Brain microvascular endothelial cell (primary cell): ENCODE data around the gene DLG5.

Experiments used
- DNase-seq: peaks from one replicate; pipeline ENCODE4 v3.0.0-alpha.2; 2020
- H3K27ac ChIP-seq: fragments of 250-450 bp; sonication (Bioruptor Pico); 2 replicates; pipeline ENCODE4 v1.5.1; 2020; ENCODE audit warnings: mild to moderate bottlenecking, moderate library complexity
- H3K27me3 ChIP-seq: fragments of 250-450 bp; sonication (Bioruptor Pico); replicated peaks from 2 replicates; pipeline ENCODE4 v1.5.1; 2020; ENCODE audit warnings: mild to moderate bottlenecking
- H3K36me3 ChIP-seq: fragments of 250-450 bp; sonication (Bioruptor Pico); replicated peaks from 2 replicates; pipeline ENCODE4 v1.5.1; 2020; ENCODE audit warnings: mild to moderate bottlenecking
- H3K4me3 ChIP-seq: 2 replicates; pipeline ENCODE4 v1.5.1; 2011; ENCODE audit warnings: low read depth, mild to moderate bottlenecking, control low read depth, low read length, moderate library complexity
- in situ Hi-C: cut with HindIII; loops from 2 replicates; pipeline ENCODE4 v1.10.0; 2017; ENCODE audit warnings: low sequenced_read_pairs, low pct_ligation_motif_present
- TF ChIP-seq, protein P1 (sequence below): IDR thresholded peaks from 2 replicates; pipeline ENCODE4 v1.5.1; 2011; ENCODE audit warnings: low read depth, mild to moderate bottlenecking, moderate library complexity, low read length, control low read depth, inconsistent platforms; ENCODE audit errors: missing control alignments

Gene DLG5

DNA sequence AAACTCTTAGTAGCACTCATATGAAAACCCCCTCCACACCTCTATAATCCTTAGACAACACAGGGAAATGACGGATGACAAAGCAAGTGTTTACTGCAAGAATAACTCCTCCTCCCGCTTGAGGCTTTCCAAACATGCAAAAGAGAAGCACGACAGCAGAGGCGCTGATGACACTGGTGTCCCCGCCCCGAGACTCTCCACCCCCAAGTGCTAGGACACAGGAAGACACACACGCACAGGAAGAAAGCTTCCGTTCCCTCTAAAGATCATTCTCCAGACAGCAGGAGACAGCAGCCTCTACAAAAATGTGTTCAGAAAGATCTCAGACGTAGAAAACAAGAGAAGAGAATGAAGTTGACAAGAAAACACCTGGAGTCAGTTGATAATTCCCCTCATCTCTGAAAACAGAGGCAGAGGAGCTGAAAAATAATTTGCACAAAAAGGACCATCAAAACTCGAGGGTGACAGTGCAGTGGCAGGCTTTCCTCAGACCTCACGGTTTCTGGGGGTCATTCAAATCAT lies 90.2 kb downstream of the DLG5 start:
- no peak overlapping the region for H3K27ac ChIP-seq

DNA sequence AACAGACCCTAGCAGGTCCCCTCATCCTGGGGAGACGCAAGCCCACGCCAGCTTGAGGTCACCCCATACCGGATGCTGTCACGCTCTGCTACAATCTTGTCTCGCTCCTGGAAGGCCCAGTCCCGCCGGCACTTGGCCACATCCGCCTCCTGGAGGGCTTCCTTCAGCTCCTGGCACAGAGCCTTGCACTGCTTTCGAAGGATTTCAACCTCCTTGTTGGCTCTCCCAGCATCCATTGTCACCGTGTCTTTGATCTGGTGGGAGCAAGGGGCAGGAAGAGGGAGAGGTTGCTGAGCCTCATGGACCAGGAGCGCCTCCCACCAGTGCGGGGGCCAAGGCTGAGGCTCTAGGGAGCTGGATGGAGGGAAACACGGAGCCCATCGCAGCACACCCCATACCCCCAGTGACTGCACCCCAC lies 90.9 kb downstream of the DLG5 start:
- in situ Hi-C loops, result no loop called here

More for the DNA sequence above, 90.2 kb downstream of the DLG5 start:
- no peaks in the 10 kb centered on the region for H3K27me3 ChIP-seq
- TF ChIP-seq, protein P1, sequence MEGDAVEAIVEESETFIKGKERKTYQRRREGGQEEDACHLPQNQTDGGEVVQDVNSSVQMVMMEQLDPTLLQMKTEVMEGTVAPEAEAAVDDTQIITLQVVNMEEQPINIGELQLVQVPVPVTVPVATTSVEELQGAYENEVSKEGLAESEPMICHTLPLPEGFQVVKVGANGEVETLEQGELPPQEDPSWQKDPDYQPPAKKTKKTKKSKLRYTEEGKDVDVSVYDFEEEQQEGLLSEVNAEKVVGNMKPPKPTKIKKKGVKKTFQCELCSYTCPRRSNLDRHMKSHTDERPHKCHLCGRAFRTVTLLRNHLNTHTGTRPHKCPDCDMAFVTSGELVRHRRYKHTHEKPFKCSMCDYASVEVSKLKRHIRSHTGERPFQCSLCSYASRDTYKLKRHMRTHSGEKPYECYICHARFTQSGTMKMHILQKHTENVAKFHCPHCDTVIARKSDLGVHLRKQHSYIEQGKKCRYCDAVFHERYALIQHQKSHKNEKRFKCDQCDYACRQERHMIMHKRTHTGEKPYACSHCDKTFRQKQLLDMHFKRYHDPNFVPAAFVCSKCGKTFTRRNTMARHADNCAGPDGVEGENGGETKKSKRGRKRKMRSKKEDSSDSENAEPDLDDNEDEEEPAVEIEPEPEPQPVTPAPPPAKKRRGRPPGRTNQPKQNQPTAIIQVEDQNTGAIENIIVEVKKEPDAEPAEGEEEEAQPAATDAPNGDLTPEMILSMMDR, result no peak
- DNase-seq, result peak; percentile 63
- in situ Hi-C loops, result no loop called here
- H3K36me3 ChIP-seq, result peaks cover 7% of the 10 kb centered on the region
- H3K4me3 ChIP-seq, result no peak overlapping the region

DNA sequence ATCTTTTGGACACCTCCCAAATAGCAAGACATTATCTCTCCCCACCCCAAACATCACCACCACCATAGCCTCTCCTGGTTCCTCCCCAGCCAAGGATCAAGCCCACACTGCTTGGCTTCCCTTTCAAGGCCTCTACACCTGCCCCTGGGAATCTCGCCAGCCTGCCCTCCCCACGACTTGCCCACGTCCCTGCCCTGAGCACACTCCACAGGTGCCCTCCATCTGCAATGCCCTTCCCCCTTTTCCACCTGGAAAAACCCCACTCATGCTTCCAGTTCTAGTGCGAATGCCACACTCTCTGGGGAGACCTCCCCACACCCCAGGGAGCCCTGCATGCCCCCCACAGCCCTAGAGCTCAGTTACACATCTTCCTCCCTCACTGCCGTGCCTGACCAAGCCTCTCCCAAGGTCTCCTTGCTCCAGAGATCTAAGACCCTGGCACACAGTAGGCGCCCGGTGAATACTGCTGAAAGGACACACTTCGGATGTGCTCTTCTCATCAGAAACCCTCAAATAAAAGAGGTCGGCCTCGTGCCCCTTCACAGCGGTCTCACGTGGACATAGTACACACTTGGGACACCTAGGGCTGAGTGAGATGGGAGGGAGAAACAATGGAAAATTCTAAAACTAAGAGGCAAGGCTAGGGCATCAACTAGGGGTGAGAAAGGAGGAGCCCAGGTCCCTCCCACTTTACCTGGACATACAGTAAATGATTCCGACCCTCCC lies 91.4 kb downstream of the DLG5 start:
- no peak for DNase-seq
- no peak overlapping the region for H3K4me3 ChIP-seq
- in situ Hi-C loops, result no loop called here
- no peak overlapping the region for H3K27ac ChIP-seq
- peaks cover 10% of the 10 kb centered on the region for H3K36me3 ChIP-seq
- no peaks in the 10 kb centered on the region for H3K27me3 ChIP-seq
- TF ChIP-seq, protein P1, result no peak

More for the DNA sequence above, 90.9 kb downstream of the DLG5 start:
- DNase-seq, result peak; percentile 12
- Histone ChIP-seq H3K4me3 (no peak overlapping the region), H3K27me3 (no peaks in the 10 kb centered on the region), H3K27ac (no peak overlapping the region), H3K36me3 (peaks cover 5% of the 10 kb centered on the region)
- TF ChIP-seq, protein P1, result no peak

DNA sequence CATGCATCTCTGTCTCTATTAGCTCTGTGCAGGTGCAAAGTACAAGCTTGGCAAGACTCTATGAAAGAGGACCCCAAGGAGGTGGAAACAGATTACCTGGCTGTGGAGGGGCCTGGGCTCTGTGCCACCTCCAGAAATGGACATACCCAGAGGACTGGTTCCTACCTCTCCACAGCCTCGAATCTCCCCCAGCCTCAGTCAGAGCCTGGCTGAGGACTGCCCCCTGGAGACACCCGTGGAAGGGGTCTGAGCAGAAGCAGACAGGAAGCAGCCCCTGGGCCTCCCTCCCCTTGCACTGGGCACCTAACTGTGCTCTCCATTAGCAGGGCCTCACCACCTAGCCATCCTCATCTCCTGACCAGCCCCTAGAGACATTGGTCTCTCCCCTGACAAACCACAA lies 92.0 kb downstream of the DLG5 start:
- Histone ChIP-seq H3K27me3 (no peaks in the 10 kb centered on the region), H3K4me3 (no peak overlapping the region), H3K36me3 (peaks cover 13% of the 10 kb centered on the region), H3K27ac (no peak overlapping the region)
- TF ChIP-seq, protein P1, result no peak
- DNase-seq, result no peak
- in situ Hi-C loops, result no loop called here

DNA sequence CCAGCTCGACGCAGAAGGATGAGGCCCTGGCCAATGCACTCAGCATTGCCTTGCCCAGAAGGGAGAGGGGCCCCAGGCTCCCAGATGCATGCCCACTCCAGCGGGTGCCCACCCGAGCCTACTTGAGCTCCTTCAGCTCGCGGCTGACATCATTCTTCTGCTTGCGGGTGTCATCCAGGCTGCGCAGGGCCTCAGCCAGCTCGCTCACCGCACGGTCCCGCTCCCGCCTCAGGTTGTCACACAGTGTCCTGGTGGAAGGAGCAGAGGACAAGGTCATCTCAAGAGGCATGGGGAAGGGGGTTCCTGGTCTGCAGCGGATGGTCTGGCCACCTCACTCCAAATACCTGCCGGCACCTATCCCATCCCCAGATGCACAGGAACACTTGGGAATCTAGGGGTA lies 92.8 kb downstream of the DLG5 start:
- Histone ChIP-seq H3K27me3 (no peaks in the 10 kb centered on the region), H3K36me3 (peaks cover 13% of the 10 kb centered on the region), H3K27ac (no peak overlapping the region), H3K4me3 (no peak overlapping the region)
- in situ Hi-C loops, result no loop called here
- no peak for DNase-seq
- TF ChIP-seq, protein P1, result no peak
